Measurements from ENCODE around the gene FAR1. TPM values are rescaled to one million over a fixed set of nuclear protein-coding genes. Genes with fewer than 3 reads are reported as not detected.

FAR1 gene
- polyA plus RNA-seq, 1 experiment = 37.5 TPM

DNA sequence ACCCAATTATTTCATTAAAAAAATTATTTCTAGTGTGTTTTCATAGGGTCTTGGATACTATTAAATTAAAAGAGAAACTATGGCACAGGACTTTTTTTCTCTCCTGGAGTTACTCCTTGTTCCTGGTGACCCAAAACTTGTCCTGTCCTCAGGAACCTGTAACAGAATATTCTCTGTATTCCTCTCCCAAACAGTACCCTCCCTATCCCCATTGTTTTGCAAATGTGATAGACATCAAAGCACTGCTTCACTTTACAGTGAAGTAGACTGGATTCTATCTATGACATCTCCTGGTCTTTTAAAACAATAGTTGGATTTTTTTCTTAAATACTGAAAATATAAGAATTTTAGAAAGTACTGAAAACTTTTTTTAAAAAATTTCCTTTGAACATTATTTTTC lies 37.2 kb downstream of the FAR1 start:
- ChIA-PET CTCF (no interaction called here), POLR2A (no interaction called here)
- no peaks in the 10 kb centered on the region for H3K27me3 ChIP-seq (ENCODE audit: control insufficient read depth, insufficient read depth, low read length)
- TF ChIP-seq, protein P1, sequence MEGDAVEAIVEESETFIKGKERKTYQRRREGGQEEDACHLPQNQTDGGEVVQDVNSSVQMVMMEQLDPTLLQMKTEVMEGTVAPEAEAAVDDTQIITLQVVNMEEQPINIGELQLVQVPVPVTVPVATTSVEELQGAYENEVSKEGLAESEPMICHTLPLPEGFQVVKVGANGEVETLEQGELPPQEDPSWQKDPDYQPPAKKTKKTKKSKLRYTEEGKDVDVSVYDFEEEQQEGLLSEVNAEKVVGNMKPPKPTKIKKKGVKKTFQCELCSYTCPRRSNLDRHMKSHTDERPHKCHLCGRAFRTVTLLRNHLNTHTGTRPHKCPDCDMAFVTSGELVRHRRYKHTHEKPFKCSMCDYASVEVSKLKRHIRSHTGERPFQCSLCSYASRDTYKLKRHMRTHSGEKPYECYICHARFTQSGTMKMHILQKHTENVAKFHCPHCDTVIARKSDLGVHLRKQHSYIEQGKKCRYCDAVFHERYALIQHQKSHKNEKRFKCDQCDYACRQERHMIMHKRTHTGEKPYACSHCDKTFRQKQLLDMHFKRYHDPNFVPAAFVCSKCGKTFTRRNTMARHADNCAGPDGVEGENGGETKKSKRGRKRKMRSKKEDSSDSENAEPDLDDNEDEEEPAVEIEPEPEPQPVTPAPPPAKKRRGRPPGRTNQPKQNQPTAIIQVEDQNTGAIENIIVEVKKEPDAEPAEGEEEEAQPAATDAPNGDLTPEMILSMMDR (IDR thresholded peaks at IDR 0.05; ENCODE audit: insufficient read depth, low read depth, low read length) = no peak
- no peak for DNase-seq (ENCODE audit: low read depth)
- no peaks in the 10 kb centered on the region; the same call in 1 of the 2 replicates for H3K36me3 ChIP-seq (ENCODE audit: control insufficient read depth, insufficient read depth, low read length)
- no peak overlapping the region for H3K4me3 ChIP-seq (ENCODE audit: low read depth, low read length)

DNA sequence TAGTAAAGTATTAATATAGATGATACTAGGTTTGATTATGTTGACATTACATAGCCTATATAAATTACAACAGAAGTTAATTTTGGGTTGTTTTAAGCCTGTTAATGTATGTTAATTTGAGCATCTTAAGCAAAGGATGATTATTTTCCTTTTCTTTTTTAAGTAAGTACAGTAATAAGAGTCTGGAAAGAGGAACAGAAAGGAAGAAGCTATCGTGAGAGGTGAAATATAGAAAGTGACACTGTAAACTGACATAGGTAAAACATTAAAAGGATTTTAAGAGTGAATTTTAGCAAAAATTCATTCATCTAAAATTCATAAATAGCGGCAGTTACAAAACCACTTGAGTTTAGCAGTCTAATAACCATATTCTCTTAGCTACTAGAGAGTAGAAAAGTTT lies 45.5 kb downstream of the FAR1 start:
- no peak for DNase-seq (ENCODE audit: low read depth)
- CTCF ChIA-PET = interaction anchor here (0.6 kb wide), 1 partner anchor 250 kb away, joined by 4 read pairs; no protein-coding TSS in a partner anchor
- Histone ChIP-seq H3K27me3 (ENCODE audit: control insufficient read depth, insufficient read depth, low read length) (no peaks in the 10 kb centered on the region), H3K36me3 (ENCODE audit: control insufficient read depth, insufficient read depth, low read length) (peaks cover 3% of the 10 kb centered on the region), H3K4me3 (ENCODE audit: low read depth, low read length) (no peak overlapping the region)
- TF ChIP-seq, protein P1 (IDR thresholded peaks at IDR 0.05; ENCODE audit: insufficient read depth, low read depth, low read length) = no peak
- POLR2A ChIA-PET = no interaction called here

DNA sequence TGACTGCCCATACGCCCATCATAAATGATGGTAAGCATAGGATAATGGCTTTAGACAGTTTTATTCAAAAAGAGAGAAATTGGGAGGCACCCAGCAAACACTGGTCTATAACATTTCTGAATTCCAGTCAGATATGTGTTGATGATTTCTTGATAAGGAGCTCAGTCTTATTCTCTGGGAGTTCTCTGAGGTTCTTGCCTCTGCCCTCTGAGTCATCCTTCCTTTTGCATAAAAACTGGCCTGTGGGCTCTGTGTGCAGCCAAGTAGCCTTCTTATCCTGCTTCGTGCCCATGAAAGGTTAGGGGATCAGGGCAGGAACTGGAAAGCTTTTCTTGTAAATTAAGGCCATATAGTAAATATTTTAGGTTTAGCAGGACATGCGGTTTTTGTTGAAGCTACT lies 48.9 kb downstream of the FAR1 start:
- DNase-seq (ENCODE audit: low read depth) = peak; percentile 54
- CTCF ChIA-PET = no interaction called here

GRCh38 chr11:13718394-13718793 lies 49.9 kb downstream of the FAR1 start:
- peaks cover 6% of the 10 kb centered on the region for H3K36me3 ChIP-seq (ENCODE audit: control insufficient read depth, insufficient read depth, low read length)
- no peak for DNase-seq (ENCODE audit: low read depth)
- TF ChIP-seq, protein P1 (IDR thresholded peaks at IDR 0.05; ENCODE audit: insufficient read depth, low read depth, low read length) = no peak
- H3K4me3 ChIP-seq (ENCODE audit: low read depth, low read length) = no peak overlapping the region
- POLR2A ChIA-PET = no interaction called here
- CTCF ChIA-PET = no interaction called here
- H3K27me3 ChIP-seq (ENCODE audit: control insufficient read depth, insufficient read depth, low read length) = no peaks in the 10 kb centered on the region

More for the DNA sequence above, 48.9 kb downstream of the FAR1 start:
- Histone ChIP-seq H3K36me3 (ENCODE audit: control insufficient read depth, insufficient read depth, low read length) (peaks cover 3% of the 10 kb centered on the region), H3K4me3 (ENCODE audit: low read depth, low read length) (no peak overlapping the region), H3K27me3 (ENCODE audit: control insufficient read depth, insufficient read depth, low read length) (no peaks in the 10 kb centered on the region)
- TF ChIP-seq, protein P1 (IDR thresholded peaks at IDR 0.05; ENCODE audit: insufficient read depth, low read depth, low read length) = no peak
- POLR2A ChIA-PET = no interaction called here

GRCh38 chr11:13720940-13721339 lies 52.5 kb downstream of the FAR1 start:
- Histone ChIP-seq H3K4me3 (ENCODE audit: low read depth, low read length) (no peak overlapping the region), H3K36me3 (ENCODE audit: control insufficient read depth, insufficient read depth, low read length) (peaks cover 6% of the 10 kb centered on the region), H3K27me3 (ENCODE audit: control insufficient read depth, insufficient read depth, low read length) (no peaks in the 10 kb centered on the region)
- TF ChIP-seq, protein P1 (IDR thresholded peaks at IDR 0.05; ENCODE audit: insufficient read depth, low read depth, low read length) = no peak
- ChIA-PET CTCF (no interaction called here), POLR2A (no interaction called here)
- no peak for DNase-seq (ENCODE audit: low read depth)
